ENCODE results near the gene GABRR1. TPM values are rescaled to one million over a fixed set of nuclear protein-coding genes. Genes with fewer than 3 reads are reported as not detected.

Gene GABRR1
- total RNA-seq, 1 donor from 2014 or later, result not detected

GRCh38 chr6:89257781-89258180 lies 40.6 kb upstream of the GABRR1 start:
- H3K27ac Mint-ChIP-seq, result no peak overlapping the region
- no peaks in the 10 kb centered on the region for H3K27me3 Mint-ChIP-seq
- ChIA-PET POLR2A (no interaction called here), CTCF (no interaction called here)
- DNase-seq (no peak), ATAC-seq (ENCODE audit: low read depth) (no peak)
- H3K9me3 Mint-ChIP-seq, result no peaks in the 10 kb centered on the region
- H3K4me1 Mint-ChIP-seq, result peaks cover 20% of the 10 kb centered on the region
- intact Hi-C loops (cut with micrococcal nuclease), result no loop called here
- H3K36me3 Mint-ChIP-seq (ENCODE audit: low read depth), result no peaks in the 10 kb centered on the region
- TF ChIP-seq CTCF (IDR thresholded peaks at IDR 0.05), result no peak
- H3K4me3 Mint-ChIP-seq, result no peak overlapping the region

GRCh38 chr6:89257346-89257745 lies 40.2 kb upstream of the GABRR1 start:
- H3K27me3 Mint-ChIP-seq, result no peaks in the 10 kb centered on the region
- H3K36me3 Mint-ChIP-seq (ENCODE audit: low read depth), result no peaks in the 10 kb centered on the region
- no peak overlapping the region for H3K27ac Mint-ChIP-seq
- H3K9me3 Mint-ChIP-seq, result no peaks in the 10 kb centered on the region
- intact Hi-C loops (cut with micrococcal nuclease), result no loop called here
- ATAC-seq (ENCODE audit: low read depth), result no peak
- no peak overlapping the region for H3K4me3 Mint-ChIP-seq
- CTCF ChIA-PET, result no interaction called here
- H3K4me1 Mint-ChIP-seq, result peaks cover 20% of the 10 kb centered on the region
- DNase-seq, result no peak
- TF ChIP-seq CTCF (IDR thresholded peaks at IDR 0.05), result no peak
- POLR2A ChIA-PET, result no interaction called here

- no peaks in the 10 kb centered on the region for H3K36me3 Mint-ChIP-seq (ENCODE audit: low read depth)
- DNase-seq, result no peak
- POLR2A ChIA-PET, result no interaction called here
- no peak overlapping the region for H3K27ac Mint-ChIP-seq
- no peak for ATAC-seq (ENCODE audit: low read depth)
- no peaks in the 10 kb centered on the region for H3K9me3 Mint-ChIP-seq
- peaks cover 12% of the 10 kb centered on the region for H3K4me1 Mint-ChIP-seq
- TF ChIP-seq CTCF (IDR thresholded peaks at IDR 0.05), result no peak
- H3K4me3 Mint-ChIP-seq, result no peak overlapping the region
- CTCF ChIA-PET, result interaction anchor here (0.9 kb wide), 1 partner anchor 13 kb away, joined by 3 read pairs; no protein-coding TSS in a partner anchor
- intact Hi-C loops (cut with micrococcal nuclease), result no loop called here
- H3K27me3 Mint-ChIP-seq, result peaks cover 2% of the 10 kb centered on the region
Measured at GRCh38 chr6:89255417-89255816, 38.3 kb upstream of the GABRR1 start.

- H3K27me3 Mint-ChIP-seq, result peaks cover 2% of the 10 kb centered on the region
- H3K27ac Mint-ChIP-seq, result no peak overlapping the region
- no peak for TF ChIP-seq CTCF (IDR thresholded peaks at IDR 0.05)
- no peak overlapping the region for H3K4me3 Mint-ChIP-seq
- intact Hi-C loops (cut with micrococcal nuclease), result no loop called here
- peaks cover 7% of the 10 kb centered on the region for H3K4me1 Mint-ChIP-seq
- H3K9me3 Mint-ChIP-seq, result no peaks in the 10 kb centered on the region
- ChIA-PET POLR2A (no interaction called here), CTCF (interaction anchor here (0.9 kb wide), 1 partner anchor 12 kb away, joined by 3 read pairs; no protein-coding TSS in a partner anchor)
- DNase-seq (no peak), ATAC-seq (ENCODE audit: low read depth) (no peak)
- H3K36me3 Mint-ChIP-seq (ENCODE audit: low read depth), result no peaks in the 10 kb centered on the region
Measured at GRCh38 chr6:89254569-89254968, 37.4 kb upstream of the GABRR1 start.

GRCh38 chr6:89252907-89253306 lies 35.7 kb upstream of the GABRR1 start:
- ChIA-PET POLR2A (no interaction called here), CTCF (no interaction called here)
- H3K9me3 Mint-ChIP-seq, result no peaks in the 10 kb centered on the region
- no peak overlapping the region for H3K27ac Mint-ChIP-seq
- TF ChIP-seq CTCF (IDR thresholded peaks at IDR 0.05), result no peak
- H3K27me3 Mint-ChIP-seq, result peaks cover 2% of the 10 kb centered on the region
- no peak overlapping the region for H3K4me3 Mint-ChIP-seq
- H3K36me3 Mint-ChIP-seq (ENCODE audit: low read depth), result no peaks in the 10 kb centered on the region
- DNase-seq, result no peak
- H3K4me1 Mint-ChIP-seq, result no peaks in the 10 kb centered on the region
- intact Hi-C loops (cut with micrococcal nuclease), result no loop called here
- ATAC-seq (ENCODE audit: low read depth), result no peak

All from activated B cell treated with CpG ODN at 0.5 μM for 24 hours (primary cell).